Kidney tubule cell (primary cell): ENCODE results near the gene HLA-DQB2.

Experiments
- DNase-seq: peaks from one replicate; pipeline ENCODE4 v3.0.0-alpha.2; 2018; ENCODE audit warnings: low spot score

Gene HLA-DQB2

DNA sequence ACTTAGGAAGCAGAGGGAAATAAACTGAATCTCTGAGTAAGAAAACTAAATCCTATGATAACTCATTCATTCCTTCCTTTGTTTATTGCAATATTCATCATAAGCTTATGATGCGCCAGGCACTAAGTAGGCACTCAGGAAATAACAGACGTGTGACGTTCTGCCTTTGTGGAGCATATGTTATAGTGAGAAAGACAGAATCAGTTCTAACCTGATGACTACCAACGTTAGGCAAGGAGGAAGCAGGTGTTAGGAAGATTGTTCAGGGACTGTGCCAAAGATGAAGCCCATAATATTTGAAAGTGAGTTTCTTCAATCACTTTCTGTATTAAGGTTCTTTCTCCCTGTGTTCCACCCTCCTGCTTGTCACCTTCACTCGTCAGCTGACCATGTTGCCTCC, 18.6 kb downstream of the HLA-DQB2 start:
- DNase-seq: no peak

DNA sequence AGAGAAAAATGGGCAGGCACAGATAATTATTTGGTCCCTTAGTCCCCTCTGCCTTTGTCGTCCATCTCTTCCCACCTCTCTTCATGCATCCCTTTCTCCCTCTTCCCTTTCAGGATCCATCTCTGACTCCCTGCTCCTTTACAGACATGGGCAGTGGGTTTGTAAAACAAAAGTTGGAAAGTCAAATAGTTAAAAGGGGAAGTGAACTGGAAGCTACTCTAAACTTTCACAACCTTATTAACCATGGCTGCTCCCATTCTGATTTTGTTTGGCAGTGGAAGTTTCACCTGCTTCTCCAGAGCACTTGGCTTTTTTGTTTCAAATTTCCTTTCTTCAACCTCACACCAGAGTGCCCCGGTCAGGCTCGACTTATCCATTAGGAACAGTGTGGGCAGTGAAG, 21.0 kb downstream of the HLA-DQB2 start:
- DNase-seq: no peak

DNA sequence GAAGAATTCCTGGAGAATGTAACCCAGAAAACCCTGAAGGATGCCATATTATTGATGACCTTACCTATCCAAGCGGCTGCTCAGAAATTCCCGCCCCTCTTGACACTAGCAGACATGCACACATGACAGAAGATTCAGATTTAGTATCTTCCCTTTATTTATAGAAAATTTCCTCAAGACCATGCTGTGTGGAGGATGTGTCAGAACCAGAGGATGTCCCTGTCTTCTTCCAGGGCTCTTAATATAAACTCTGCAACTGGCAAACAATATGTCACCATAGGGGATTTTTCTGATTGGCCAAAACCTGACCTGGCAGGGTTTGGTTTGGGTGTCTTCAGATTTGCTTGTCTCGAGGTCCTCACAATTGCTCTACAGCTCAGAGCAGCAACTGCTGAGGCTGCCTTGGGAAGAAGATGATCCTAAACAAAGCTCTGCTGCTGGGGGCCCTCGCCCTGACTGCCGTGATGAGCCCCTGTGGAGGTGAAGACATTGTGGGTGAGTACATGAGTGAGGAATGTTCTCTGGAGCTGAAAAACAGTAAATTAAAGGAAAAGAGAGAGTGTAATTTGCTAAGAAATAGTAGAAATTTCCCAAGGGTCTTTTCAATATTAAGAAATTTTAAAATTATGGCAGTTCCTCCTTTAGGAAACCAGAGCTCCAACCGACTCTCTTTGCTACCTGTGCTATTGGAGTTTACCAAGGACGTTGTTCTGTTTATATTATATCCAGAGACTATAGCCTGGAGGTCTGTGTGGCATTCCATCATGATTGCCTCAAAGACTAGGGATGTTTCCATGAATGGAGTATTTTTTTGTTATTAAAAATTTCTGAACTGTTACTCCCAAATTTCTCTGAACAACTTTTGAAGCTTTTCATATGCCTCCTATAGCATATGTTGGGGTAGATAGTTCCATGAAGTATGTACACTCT, 22.0 kb downstream of the HLA-DQB2 start, which contains the start of gene HLA-DQA2:
Gene HLA-DQA2 (plus strand): TSS at position 361 of the 930 bp plus-strand sequence. CDS start 53 bp downstream, at position 414.
- no peak for DNase-seq

DNA sequence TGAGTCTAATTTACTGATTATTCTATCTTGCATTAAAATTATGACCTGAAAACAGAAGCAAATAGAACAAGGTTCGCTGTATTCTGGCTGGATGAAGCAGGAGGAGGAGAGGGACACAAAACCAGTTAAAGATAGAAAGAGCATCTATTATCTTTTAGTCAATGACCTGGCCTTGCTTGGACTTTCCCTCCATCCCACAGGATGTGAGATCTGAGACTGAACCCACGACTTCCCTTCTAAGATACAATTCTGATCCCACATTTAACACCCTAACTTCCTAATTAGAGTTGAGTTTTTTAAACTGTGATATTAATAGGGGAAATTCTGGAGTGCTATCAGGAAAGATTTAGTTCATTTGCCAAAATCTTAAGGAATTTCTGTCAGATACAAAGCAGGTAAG, 25.2 kb downstream of the HLA-DQB2 start:
- no peak for DNase-seq

DNA sequence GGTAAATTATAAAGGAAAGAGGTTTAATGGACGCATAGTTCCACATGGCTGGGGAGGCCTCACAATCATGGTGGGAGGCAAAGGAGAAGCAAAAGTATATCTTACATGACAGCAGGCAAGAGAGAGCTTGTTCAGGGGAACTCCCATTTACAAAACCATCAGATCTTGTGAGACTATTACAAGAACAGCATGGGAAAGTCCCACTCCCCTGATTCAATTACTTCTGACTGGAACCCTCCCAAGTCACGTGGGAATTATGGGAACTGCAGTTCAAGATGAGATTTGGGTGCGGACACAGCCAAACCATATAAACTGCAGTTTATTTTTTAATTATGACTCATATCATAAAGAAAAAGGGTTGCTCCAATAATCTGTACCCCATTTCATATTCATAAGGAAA, 44.5 kb downstream of the HLA-DQB2 start:
- DNase-seq: no peak

DNA sequence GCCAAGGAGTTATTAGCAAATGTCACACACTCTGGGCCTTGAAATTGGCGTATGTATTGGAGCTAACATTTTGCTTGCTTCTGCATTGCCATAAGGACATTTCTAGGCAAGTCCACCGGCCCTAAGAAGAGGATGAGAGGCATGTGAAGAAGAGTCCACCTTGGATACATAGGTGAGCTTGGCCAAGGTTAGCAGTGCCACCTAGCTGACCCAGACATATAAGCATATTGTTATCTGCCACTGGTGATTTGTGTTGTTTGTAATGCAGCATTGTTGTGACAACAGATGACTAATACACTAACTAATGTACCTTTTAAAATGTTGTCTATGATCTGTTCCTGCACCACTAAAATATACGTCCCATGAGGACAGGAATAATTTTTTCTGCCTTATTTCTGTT, 46.9 kb downstream of the HLA-DQB2 start:
- no peak for DNase-seq

DNA sequence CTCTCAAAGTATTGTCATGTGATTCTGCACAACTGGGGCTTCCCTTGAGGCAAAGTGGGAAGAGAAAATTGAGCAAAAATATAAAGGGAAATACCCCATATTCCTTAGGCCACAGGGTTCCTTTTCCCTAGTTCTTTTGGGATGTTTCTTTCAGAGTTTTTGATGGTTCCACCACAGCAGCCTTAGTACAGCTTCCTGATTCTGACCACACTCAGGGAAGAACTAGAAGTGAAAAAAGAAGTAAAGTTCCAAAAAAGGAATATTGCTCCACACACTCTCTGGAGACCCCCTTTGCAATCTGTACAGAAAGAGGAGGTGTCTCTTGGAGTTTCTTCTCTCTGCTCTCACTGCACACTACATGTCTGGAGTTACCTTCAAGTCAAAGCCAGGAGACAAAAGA, 50.1 kb downstream of the HLA-DQB2 start:
- DNase-seq: no peak

DNA sequence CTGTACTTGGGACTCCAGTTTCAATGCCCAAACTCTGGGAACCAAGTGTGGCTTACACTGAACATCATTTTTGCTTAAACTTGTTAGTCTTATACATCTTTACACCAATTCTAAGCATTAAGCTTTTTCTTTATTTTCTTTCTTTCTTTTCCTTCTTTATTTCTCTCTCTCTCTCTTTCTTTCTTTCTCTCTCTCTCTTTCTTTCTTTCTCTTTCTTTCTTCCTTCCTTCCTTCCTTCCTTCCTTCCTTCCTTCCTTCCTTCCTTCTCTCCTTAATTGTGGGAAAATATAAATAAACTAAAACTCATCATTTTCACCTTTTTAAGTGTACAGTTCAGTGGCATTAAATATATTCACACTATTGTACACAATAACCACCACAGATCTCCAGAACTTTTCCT, 53.7 kb downstream of the HLA-DQB2 start:
- no peak for DNase-seq
